Mesendoderm (in vitro differentiated cells): ENCODE measurements around the gene PLOD3.
"Not testable (repeated sequence)": the region's sequence is repeated elsewhere in the genome, so short reads cannot be mapped to it uniquely, and the experiment has no call there.

Source experiments
- DNase-seq: peaks from one replicate; pipeline ENCODE4 v3.0.0; 2013
- H2AK5ac ChIP-seq: 2 replicates; pipeline ENCODE4 v1.6.1; 2013; ENCODE audit warnings: low read length, inconsistent platforms
- H2BK120ac ChIP-seq: 2 replicates; pipeline ENCODE4 v1.6.1; 2013; ENCODE audit warnings: low read depth, mild to moderate bottlenecking, low read length, moderate library complexity, mixed read lengths
- H2BK15ac ChIP-seq: replicated peaks from 2 replicates; pipeline ENCODE4 v1.6.1; 2013; ENCODE audit warnings: low read depth, mild to moderate bottlenecking, moderate library complexity
- H2BK5ac ChIP-seq: 2 replicates; pipeline ENCODE4 v1.6.1; 2013; ENCODE audit warnings: low read length, inconsistent platforms
- H3K18ac ChIP-seq: 2 replicates; pipeline ENCODE4 v1.6.1; 2013; ENCODE audit warnings: mild to moderate bottlenecking, low read length, mixed read lengths
- H3K23ac ChIP-seq: one replicate; pipeline ENCODE4 v1.6.1; 2013; ENCODE audit warnings: low read length
- H3K27ac ChIP-seq: 2 replicates; pipeline ENCODE4 v1.5.1; 2013; ENCODE audit warnings: low read depth, mild to moderate bottlenecking, inconsistent platforms, low read length, moderate library complexity
- H3K27me3 ChIP-seq: 2 replicates; pipeline ENCODE4 v1.6.1; 2013; ENCODE audit warnings: low read length, control low read depth, mild to moderate bottlenecking, inconsistent platforms; ENCODE audit not compliant: insufficient read depth, poor library complexity
- H3K36me3 ChIP-seq: 2 replicates; pipeline ENCODE4 v1.6.1; 2013; ENCODE audit warnings: low read length, inconsistent platforms; ENCODE audit not compliant: control insufficient read depth, insufficient read depth
- H3K4ac ChIP-seq: one replicate; pipeline ENCODE4 v1.6.1; 2013; ENCODE audit warnings: low read depth, mild to moderate bottlenecking, low read length, moderate library complexity
- H3K4me1 ChIP-seq: 2 replicates; pipeline ENCODE4 v1.6.1; 2013; ENCODE audit warnings: low read depth, low read length, inconsistent platforms; ENCODE audit not compliant: control insufficient read depth
- H3K4me2 ChIP-seq: 2 replicates; pipeline ENCODE4 v1.6.1; 2013; ENCODE audit warnings: low read length
- H3K4me3 ChIP-seq: 2 replicates; pipeline ENCODE4 v1.5.1; 2013; ENCODE audit warnings: mild to moderate bottlenecking, low read length
- H3K56ac ChIP-seq: one replicate; pipeline ENCODE4 v1.6.1; 2013; ENCODE audit warnings: low read length
- H3K79me1 ChIP-seq: 2 replicates; pipeline ENCODE4 v1.6.1; 2013; ENCODE audit warnings: low read length, inconsistent platforms
- H3K79me2 ChIP-seq: 2 replicates; pipeline ENCODE4 v1.6.1; 2013; ENCODE audit warnings: mild to moderate bottlenecking, low read length; ENCODE audit not compliant: control insufficient read depth, insufficient read depth
- H3K9ac ChIP-seq: 2 replicates; pipeline ENCODE4 v1.6.1; 2013; ENCODE audit warnings: low read length, inconsistent platforms
- H4K5ac ChIP-seq: one replicate; pipeline ENCODE4 v1.6.1; 2013; ENCODE audit warnings: low read length
- H4K8ac ChIP-seq: one replicate; pipeline ENCODE4 v1.6.1; 2013; ENCODE audit warnings: low read depth, mild to moderate bottlenecking, control low read depth, low read length, moderate library complexity
- WGBS: extraction: QIAGEN DNeasy Blood & Tissue Kit; methylation state at CpG from one replicate; pipeline ENCODE4 v1.1.7; 2013; ENCODE audit warnings: low lambda C conversion rate, missing lambda C conversion rate; ENCODE audit not compliant: insufficient coverage; ENCODE audit errors: extremely low coverage; 5-methylcytosine and 5-hydroxymethylcytosine counted together

PLOD3 gene

GRCh38 chr7:101200504-101200861 is 16.9 kb downstream of the PLOD3 start:
- H3K9ac ChIP-seq: no peak overlapping the region
- no peak overlapping the region for H3K18ac ChIP-seq
- DNase-seq: no peak
- no peaks in the 10 kb centered on the region for H3K36me3 ChIP-seq
- no peaks in the 10 kb centered on the region for H3K27me3 ChIP-seq
- no peak overlapping the region for H3K23ac ChIP-seq
- no peak overlapping the region for H2BK15ac ChIP-seq
- H3K79me1 ChIP-seq: no peaks in the 10 kb centered on the region
- no peaks in the 10 kb centered on the region for H3K79me2 ChIP-seq
- H4K5ac ChIP-seq: no peak overlapping the region
- no peak overlapping the region for H2BK120ac ChIP-seq
- H4K8ac ChIP-seq: no peak overlapping the region
- no peak overlapping the region for H3K4ac ChIP-seq
- H3K56ac ChIP-seq: peak overlapping the region; percentile 5
- H3K4me2 ChIP-seq: no peak overlapping the region
- H3K4me3 ChIP-seq: no peak overlapping the region
- H3K4me1 ChIP-seq: no peaks in the 10 kb centered on the region
- no CpG with 5 or more reads among the region's 2 CpGs for WGBS
- no peak overlapping the region for H2BK5ac ChIP-seq
- no peak overlapping the region for H2AK5ac ChIP-seq
- H3K27ac ChIP-seq: no peak overlapping the region

GRCh38 chr7:101199522-101199921 is 17.9 kb downstream of the PLOD3 start:
- H3K79me2 ChIP-seq, H3K27me3 ChIP-seq, H4K8ac ChIP-seq, H3K4me1 ChIP-seq, H3K36me3 ChIP-seq, H3K79me1 ChIP-seq, H3K18ac ChIP-seq, H3K4ac ChIP-seq, DNase-seq, H3K27ac ChIP-seq, H3K56ac ChIP-seq, H2BK5ac ChIP-seq, H4K5ac ChIP-seq, H2AK5ac ChIP-seq, H3K9ac ChIP-seq, H2BK15ac ChIP-seq, H2BK120ac ChIP-seq, H3K23ac ChIP-seq, H3K4me3 ChIP-seq, H3K4me2 ChIP-seq: not testable (repeated sequence)
- no CpG with 5 or more reads among the region's 10 CpGs for WGBS

DNA sequence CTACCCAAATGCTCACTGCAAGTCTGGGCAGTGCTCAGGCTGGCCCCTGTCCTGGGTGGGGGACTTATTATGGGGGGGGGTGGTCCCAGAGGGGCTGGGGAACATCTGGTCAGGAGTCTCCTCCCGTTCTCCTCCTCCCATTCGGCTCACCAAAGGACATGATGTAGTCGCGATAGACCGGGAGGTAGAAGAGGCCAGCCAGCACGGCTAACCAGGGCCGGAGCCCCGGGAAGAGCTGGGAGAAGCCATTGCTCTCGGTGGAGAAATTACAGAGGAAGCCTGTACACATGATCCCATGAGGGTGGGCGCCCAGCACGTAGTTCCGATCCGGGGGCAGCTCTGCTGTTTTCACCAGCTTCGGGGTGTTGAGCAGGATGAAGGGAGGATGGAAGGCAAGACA is 18.9 kb downstream of the PLOD3 start:
- no CpG with 5 or more reads among the region's 14 CpGs for WGBS
- Histone ChIP-seq H3K56ac (no peak overlapping the region), H2BK120ac (no peak overlapping the region), H2AK5ac (no peak overlapping the region), H3K27me3 (no peaks in the 10 kb centered on the region), H4K8ac (no peak overlapping the region), H3K9ac (no peak overlapping the region), H3K27ac (no peak overlapping the region), H3K4me3 (no peak overlapping the region), H3K23ac (no peak overlapping the region), H3K18ac (no peak overlapping the region), H2BK5ac (no peak overlapping the region), H3K36me3 (no peaks in the 10 kb centered on the region), H3K79me2 (no peaks in the 10 kb centered on the region), H3K4me2 (no peak overlapping the region), H2BK15ac (no peak overlapping the region), H4K5ac (no peak overlapping the region), H3K4me1 (no peaks in the 10 kb centered on the region), H3K79me1 (no peaks in the 10 kb centered on the region), H3K4ac (no peak overlapping the region)
- no peak for DNase-seq

DNA sequence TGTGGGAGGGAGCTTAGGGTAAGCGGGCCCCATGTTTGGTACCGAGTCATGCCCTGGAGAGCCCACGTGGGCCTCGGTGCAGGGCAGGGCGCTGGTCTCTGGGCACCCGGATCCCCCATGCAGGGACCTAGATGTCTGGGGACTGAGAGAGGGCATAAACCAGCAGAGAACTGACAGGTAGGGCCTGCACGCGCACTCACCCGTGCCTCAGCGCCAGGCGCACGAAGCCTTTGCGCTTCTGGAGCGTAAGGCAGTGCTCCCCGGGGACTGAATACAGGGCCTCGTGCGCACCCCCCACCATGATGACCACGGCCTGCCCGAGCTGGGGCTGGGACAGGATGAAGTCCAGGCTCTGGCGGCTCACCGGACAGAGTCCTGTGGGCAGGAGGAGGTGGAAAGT is 19.4 kb downstream of the PLOD3 start:
- no peak for DNase-seq
- H3K4ac ChIP-seq: no peak overlapping the region
- H4K8ac ChIP-seq: no peak overlapping the region
- H2BK15ac ChIP-seq: no peak overlapping the region
- H3K4me3 ChIP-seq: no peak overlapping the region
- H3K4me2 ChIP-seq: no peak overlapping the region
- no peak overlapping the region for H2AK5ac ChIP-seq
- no peak overlapping the region for H2BK120ac ChIP-seq
- no peaks in the 10 kb centered on the region for H3K79me2 ChIP-seq
- no peak overlapping the region for H3K9ac ChIP-seq
- no peaks in the 10 kb centered on the region for H3K4me1 ChIP-seq
- H3K18ac ChIP-seq: no peak overlapping the region
- H3K79me1 ChIP-seq: no peaks in the 10 kb centered on the region
- WGBS: no CpG with 5 or more reads among the region's 21 CpGs
- no peak overlapping the region for H3K56ac ChIP-seq
- H3K36me3 ChIP-seq: no peaks in the 10 kb centered on the region
- no peak overlapping the region for H4K5ac ChIP-seq
- H3K23ac ChIP-seq: no peak overlapping the region
- H3K27ac ChIP-seq: no peak overlapping the region
- H2BK5ac ChIP-seq: no peak overlapping the region
- no peaks in the 10 kb centered on the region for H3K27me3 ChIP-seq

DNA sequence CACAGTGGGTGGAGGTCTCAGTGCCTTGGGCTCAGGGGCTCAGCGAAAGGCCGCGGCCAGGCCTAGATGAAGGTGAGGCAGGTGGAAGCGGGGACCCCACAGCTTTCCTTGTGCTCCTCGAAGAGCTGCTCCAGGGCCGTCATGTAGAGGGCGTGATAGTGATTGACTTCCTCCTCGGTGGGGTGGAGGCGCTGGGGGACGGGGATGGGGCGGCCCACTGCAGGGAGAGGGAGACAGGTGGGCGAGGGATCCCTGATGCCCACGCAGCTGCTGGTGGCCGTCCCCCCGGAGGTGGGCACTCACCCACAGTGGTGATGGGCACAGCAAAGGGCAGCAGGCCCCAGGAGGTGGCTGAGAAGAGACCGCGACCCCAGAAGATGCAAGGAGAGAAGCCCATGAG is 21.5 kb downstream of the PLOD3 start:
- Histone ChIP-seq H3K4me1 (no peaks in the 10 kb centered on the region), H3K4me2 (no peak overlapping the region), H3K79me2 (no peaks in the 10 kb centered on the region), H3K27ac (no peak overlapping the region), H2BK120ac (no peak overlapping the region), H3K36me3 (no peaks in the 10 kb centered on the region), H3K18ac (no peak overlapping the region), H2BK15ac (no peak overlapping the region), H3K4me3 (no peak overlapping the region), H4K5ac (no peak overlapping the region), H4K8ac (no peak overlapping the region), H3K56ac (no peak overlapping the region), H3K23ac (no peak overlapping the region), H3K4ac (no peak overlapping the region), H2AK5ac (no peak overlapping the region), H2BK5ac (no peak overlapping the region), H3K9ac (no peak overlapping the region), H3K79me1 (no peaks in the 10 kb centered on the region), H3K27me3 (no peaks in the 10 kb centered on the region)
- no CpG with 5 or more reads among the region's 17 CpGs for WGBS
- no peak for DNase-seq

GRCh38 chr7:101189109-101189508 is 28.3 kb downstream of the PLOD3 start:
- H3K4me1 ChIP-seq: no peaks in the 10 kb centered on the region
- no peak overlapping the region for H3K4me3 ChIP-seq
- no peak overlapping the region for H3K56ac ChIP-seq
- H3K4ac ChIP-seq: no peak overlapping the region
- no CpG with 5 or more reads among the region's 8 CpGs for WGBS
- no peak overlapping the region for H3K23ac ChIP-seq
- no peaks in the 10 kb centered on the region for H3K27me3 ChIP-seq
- no peak overlapping the region for H2AK5ac ChIP-seq
- H3K79me2 ChIP-seq: no peaks in the 10 kb centered on the region
- no peak overlapping the region for H3K18ac ChIP-seq
- no peak overlapping the region for H4K8ac ChIP-seq
- H2BK15ac ChIP-seq: no peak overlapping the region
- H3K9ac ChIP-seq: no peak overlapping the region
- no peaks in the 10 kb centered on the region for H3K36me3 ChIP-seq
- H2BK5ac ChIP-seq: no peak overlapping the region
- no peaks in the 10 kb centered on the region for H3K79me1 ChIP-seq
- H3K4me2 ChIP-seq: no peak overlapping the region
- DNase-seq: no peak
- no peak overlapping the region for H4K5ac ChIP-seq
- no peak overlapping the region for H2BK120ac ChIP-seq
- no peak overlapping the region for H3K27ac ChIP-seq
